HG02623 (cell line): ENCODE measurements around the gene BRINP2.
A peak's percentile ranks its signal among the peaks of the same experiment; 100 is the strongest.

Experiments
- ATAC-seq: cut with Tn5 transposase; IDR thresholded peaks from one replicate; pipeline ENCODE4 v1.9.1; 2021; ENCODE audit warnings: moderate library complexity; ENCODE audit not compliant: unreplicated experiment

Gene BRINP2

GRCh38 chr1:177164380-177165068, 6.2 kb upstream of the BRINP2 start, which contains the start of gene ASTN1:
Gene ASTN1, minus strand, starts transcription at chr1:177164712. Its CDS starts 36 bp downstream, at chr1:177164676.
- ATAC-seq: no peak

- ATAC-seq: no peak
These were observed 5.7 kb upstream of the BRINP2 start for GRCh38 chr1:177165069-177165439.

- ATAC-seq: no peak
These were observed 872 bp downstream of the BRINP2 start for GRCh38 chr1:177171536-177172123.

- ATAC-seq: no peak
These were observed 1.5 kb downstream of the BRINP2 start for GRCh38 chr1:177172272-177172671.

GRCh38 chr1:177172866-177173265, 2.1 kb downstream of the BRINP2 start:
- ATAC-seq: no peak

- ATAC-seq: no peak
These were observed 3.2 kb downstream of the BRINP2 start for GRCh38 chr1:177173976-177174375.

GRCh38 chr1:177174921-177175634, 4.3 kb downstream of the BRINP2 start:
- no peak for ATAC-seq

- peak; percentile 30 for ATAC-seq
These were observed 10.5 kb downstream of the BRINP2 start for GRCh38 chr1:177181280-177181630.

- ATAC-seq: peak; percentile 93
These were observed 11.0 kb downstream of the BRINP2 start for GRCh38 chr1:177181631-177182291.

GRCh38 chr1:177183836-177184235, 13.1 kb downstream of the BRINP2 start:
- no peak for ATAC-seq

- no peak for ATAC-seq
These were observed 14.5 kb downstream of the BRINP2 start for GRCh38 chr1:177185209-177185608.

- no peak for ATAC-seq
These were observed 15.9 kb downstream of the BRINP2 start for GRCh38 chr1:177186639-177187038.

GRCh38 chr1:177190308-177190970, 19.7 kb downstream of the BRINP2 start:
- ATAC-seq: no peak

- ATAC-seq: no peak
These were observed 27.5 kb downstream of the BRINP2 start for GRCh38 chr1:177198243-177198642.

GRCh38 chr1:177200290-177200689, 29.5 kb downstream of the BRINP2 start:
- no peak for ATAC-seq

- ATAC-seq: no peak
These were observed 36.1 kb downstream of the BRINP2 start for GRCh38 chr1:177206831-177207355.

GRCh38 chr1:177208920-177209319, 38.2 kb downstream of the BRINP2 start:
- ATAC-seq: no peak

GRCh38 chr1:177209357-177209756, 38.6 kb downstream of the BRINP2 start:
- ATAC-seq: no peak

- ATAC-seq: no peak
These were observed 39.3 kb downstream of the BRINP2 start for GRCh38 chr1:177210071-177210470.

- ATAC-seq: no peak
These were observed 40.5 kb downstream of the BRINP2 start for GRCh38 chr1:177211231-177211630.
